ENCODE data around the gene GLIPR1.
"Not testable (repeated sequence)": the region's sequence is repeated elsewhere in the genome, so short reads cannot be mapped to it uniquely, and the experiment has no call there.

Gene GLIPR1

GRCh38 chr12:75480469-75480949 lies at the start of gene GLIPR1:
Gene GLIPR1, plus strand, starts transcription at chr12:75480755. Its CDS starts 126 bp downstream, at chr12:75480881.
- peak within 1 kb of the TSS; percentile 80 for H3K4me3 ChIP-seq (ENCODE audit: low read depth, low read length)
- no peak for TF ChIP-seq CTCF (IDR thresholded peaks at IDR 0.05; ENCODE audit: low read depth, low read length)

GRCh38 chr12:75432924-75433323 lies 47.6 kb upstream of the GLIPR1 start:
- TF ChIP-seq CTCF (IDR thresholded peaks at IDR 0.05; ENCODE audit: low read depth, low read length), result no peak

GRCh38 chr12:75437564-75437963 lies 43.0 kb upstream of the GLIPR1 start:
- TF ChIP-seq CTCF (IDR thresholded peaks at IDR 0.05; ENCODE audit: low read depth, low read length), result 0 out of 2 replicates have a peak, but pooled peaks have one; percentile 30
- no peak overlapping the region for H3K4me3 ChIP-seq (ENCODE audit: low read depth, low read length)

More at GRCh38 chr12:75432924-75433323, 47.6 kb upstream of the GLIPR1 start:
- no peak overlapping the region for H3K4me3 ChIP-seq (ENCODE audit: low read depth, low read length)

GRCh38 chr12:75438059-75438754 lies 42.3 kb upstream of the GLIPR1 start:
- TF ChIP-seq CTCF (IDR thresholded peaks at IDR 0.05; ENCODE audit: low read depth, low read length), result no peak
- no peak overlapping the region for H3K4me3 ChIP-seq (ENCODE audit: low read depth, low read length)

GRCh38 chr12:75439048-75439447 lies 41.5 kb upstream of the GLIPR1 start:
- no peak overlapping the region for H3K4me3 ChIP-seq (ENCODE audit: low read depth, low read length)
- no peak for TF ChIP-seq CTCF (IDR thresholded peaks at IDR 0.05; ENCODE audit: low read depth, low read length)

GRCh38 chr12:75439930-75440329 lies 40.6 kb upstream of the GLIPR1 start:
- TF ChIP-seq CTCF (IDR thresholded peaks at IDR 0.05; ENCODE audit: low read depth, low read length), result no peak
- no peak overlapping the region for H3K4me3 ChIP-seq (ENCODE audit: low read depth, low read length)

- H3K4me3 ChIP-seq (ENCODE audit: low read depth, low read length), result not testable (repeated sequence)
Observed at GRCh38 chr12:75441687-75442449, 38.7 kb upstream of the GLIPR1 start.

- H3K4me3 ChIP-seq (ENCODE audit: low read depth, low read length), result not testable (repeated sequence)
Observed at GRCh38 chr12:75442454-75442853, 38.1 kb upstream of the GLIPR1 start.
